Endothelial cell of umbilical vein (primary cell): ENCODE results near the gene PDGFB. TPM values are rescaled to one million over a fixed set of nuclear protein-coding genes. Genes with fewer than 3 reads are reported as not detected.

ENCODE experiments used
- BruUV-seq: library from RNA; stranded (reverse); fragments of 400-500 nt; replicated peaks from 2 replicates; lab custom pipeline; 2021; lab: Mats Ljungman, UMichigan
- CTCF ChIA-PET: fragments of 300-600, 350-600 bp; sonication (Branson Sonifier 250); formaldehyde crosslinking; loops from one replicate; lab custom pipeline; 2021; ENCODE audit warnings: antibody characterized with exemption, inconsistent platforms; lab: Charles Lee
- POLR2A ChIA-PET: fragments of 300-600, 350-600 bp; sonication (Branson Sonifier 250); formaldehyde crosslinking; loops from one replicate; lab custom pipeline; 2021; ENCODE audit warnings: antibody characterized with exemption, inconsistent platforms; lab: Charles Lee
- DNase-seq: peaks from one replicate; pipeline ENCODE4 v3.0.0-alpha.2; 2011; ENCODE audit warnings: low read depth, low spot score
- FAIRE-seq: peaks from 2 replicates; lab custom pipeline; 2011; peaks lifted over from hg19 to GRCh38; lab: Jason Lieb, UNC
- H2AFZ ChIP-seq: 2 replicates; pipeline ENCODE4 v1.6.0; 2012; ENCODE audit warnings: low read depth, low read length, control low read depth, inconsistent platforms
- H3K27ac ChIP-seq: 2 replicates; pipeline ENCODE4 v1.5.1; 2011; ENCODE audit warnings: low read depth, mild to moderate bottlenecking, control low read depth, low read length, moderate library complexity; ENCODE audit not compliant: insufficient read depth
- H3K27me3 ChIP-seq, 2 experiments: 2 replicates each; pipeline versions ENCODE4 v1.6.0 to v1.6.1; 2011; ENCODE audit warnings: low read length in 2 of 2, mixed read lengths in 1 of 2; ENCODE audit not compliant: control insufficient read depth in 2 of 2, insufficient read depth in 2 of 2
- H3K36me3 ChIP-seq, 2 experiments: 2 replicates in 1 of 2; 3 replicates in 1 of 2; pipeline ENCODE4 v1.5.1; 2011; ENCODE audit warnings: low read length in 2 of 2, mild to moderate bottlenecking in 1 of 2, moderate library complexity in 1 of 2; ENCODE audit not compliant: control insufficient read depth in 2 of 2, insufficient read depth in 2 of 2; ENCODE audit errors: extremely low read depth in 1 of 2
- H3K4me1 ChIP-seq: 3 replicates; pipeline ENCODE4 v1.5.1; 2011; ENCODE audit warnings: mild to moderate bottlenecking, low read length; ENCODE audit not compliant: control insufficient read depth, insufficient read depth; ENCODE audit errors: extremely low read depth
- H3K4me2 ChIP-seq: 2 replicates; pipeline ENCODE4 v1.6.1; 2011; ENCODE audit warnings: low read length, control low read depth, mixed read lengths; ENCODE audit not compliant: insufficient read depth
- H3K4me3 ChIP-seq, 3 experiments: fragments of 200-600 bp in 1 of 3; sonication (generic), shearing (Covaris generic) in 1 of 3; replicated peaks in 1 of 3; 2 replicates each; pipeline ENCODE4 v1.5.1; 2011 to 2016; ENCODE audit warnings: control low read depth in 3 of 3, low read length in 3 of 3, mild to moderate bottlenecking in 2 of 3, inconsistent platforms in 1 of 3, low read depth in 1 of 3, moderate library complexity in 1 of 3; ENCODE audit not compliant: insufficient read depth in 1 of 3
- H3K79me2 ChIP-seq: 2 replicates; pipeline ENCODE4 v1.6.0; 2012; ENCODE audit warnings: low read length, inconsistent platforms; ENCODE audit not compliant: control insufficient read depth, insufficient read depth
- H3K9ac ChIP-seq: replicated peaks from 2 replicates; pipeline ENCODE3; 2011; ENCODE audit warnings: low read length, control low read depth; ENCODE audit not compliant: insufficient read depth; ENCODE audit errors: extremely low read depth
- H3K9me1 ChIP-seq: replicated peaks from 3 replicates; pipeline ENCODE4 v1.6.0; 2011; ENCODE audit warnings: mild to moderate bottlenecking, low read length; ENCODE audit not compliant: control insufficient read depth, insufficient read depth; ENCODE audit errors: extremely low read depth
- H3K9me3 ChIP-seq: replicated peaks from 2 replicates; pipeline ENCODE4 v1.5.1; 2012; ENCODE audit warnings: low read length, inconsistent platforms; ENCODE audit not compliant: control insufficient read depth, insufficient read depth
- H4K20me1 ChIP-seq: replicated peaks from 2 replicates; pipeline ENCODE3; 2011; ENCODE audit warnings: mild to moderate bottlenecking, low read length; ENCODE audit not compliant: control insufficient read depth, insufficient read depth; ENCODE audit errors: extremely low read depth
- POLR2A ChIP-seq: IDR thresholded peaks from 2 replicates; pipeline ENCODE4 v1.6.1; 2012; ENCODE audit warnings: low read depth, mild to moderate bottlenecking, control low read depth, low read length
- POLR2AphosphoS5 ChIP-seq: IDR thresholded peaks from 2 replicates; pipeline ENCODE4 v1.6.1; 2012; ENCODE audit warnings: low read depth, mild to moderate bottlenecking, control low read depth, low read length, moderate library complexity; ENCODE audit not compliant: insufficient read depth
- dilution Hi-C: fragments of 300-500 bp; cut with MboI; formaldehyde crosslinking; loops from one replicate; pipeline ENCODE4 v1.15.0; 2019; ENCODE audit warnings: low sequenced_read_pairs; ENCODE audit not compliant: extremely low pct_ligation_motif_present
- intact Hi-C: fragments of 100-400 bp; cut with micrococcal nuclease; formaldehyde crosslinking; loops from one replicate; pipeline ENCODE4 v1.10.0; 2022
- polyA plus RNA-seq, 4 experiments: library from polyadenylated mRNA; depleted of rRNA in 3 of 4; stranded (reverse) in 3 of 4; unstranded in 1 of 4; fragments of >200 nt; gene quantifications; 2 replicates each; pipeline versions ENCODE4 v1.2.1 to v1.2.3, GENCODE V29; 2011 to 2012; ENCODE audit warnings: missing spikeins in 1 of 4
- total RNA-seq: library from RNA; stranded (reverse); gene quantifications from 2 replicates; pipeline ENCODE4 v1.2.3, GENCODE V29; 2021
- TF ChIP-seq, protein P1 (sequence below), 2 donors: IDR thresholded peaks; 1 replicate in 1 of 2; 2 replicates in 1 of 2; pipeline ENCODE4 v1.5.1; 2011; ENCODE audit warnings: low read length in 2 of 2, mild to moderate bottlenecking in 2 of 2, moderate library complexity in 2 of 2, control low read depth in 1 of 2, inconsistent platforms in 1 of 2, low read depth in 1 of 2; ENCODE audit not compliant: insufficient read depth in 1 of 2; ENCODE audit errors: extremely low read depth in 1 of 2

The PDGFB gene
- total and polyA plus RNA-seq, 2 donors (not counting 3 experiments of a cell fraction or from before 2014, with no cell fraction given) = 135 to 240 TPM

DNA sequence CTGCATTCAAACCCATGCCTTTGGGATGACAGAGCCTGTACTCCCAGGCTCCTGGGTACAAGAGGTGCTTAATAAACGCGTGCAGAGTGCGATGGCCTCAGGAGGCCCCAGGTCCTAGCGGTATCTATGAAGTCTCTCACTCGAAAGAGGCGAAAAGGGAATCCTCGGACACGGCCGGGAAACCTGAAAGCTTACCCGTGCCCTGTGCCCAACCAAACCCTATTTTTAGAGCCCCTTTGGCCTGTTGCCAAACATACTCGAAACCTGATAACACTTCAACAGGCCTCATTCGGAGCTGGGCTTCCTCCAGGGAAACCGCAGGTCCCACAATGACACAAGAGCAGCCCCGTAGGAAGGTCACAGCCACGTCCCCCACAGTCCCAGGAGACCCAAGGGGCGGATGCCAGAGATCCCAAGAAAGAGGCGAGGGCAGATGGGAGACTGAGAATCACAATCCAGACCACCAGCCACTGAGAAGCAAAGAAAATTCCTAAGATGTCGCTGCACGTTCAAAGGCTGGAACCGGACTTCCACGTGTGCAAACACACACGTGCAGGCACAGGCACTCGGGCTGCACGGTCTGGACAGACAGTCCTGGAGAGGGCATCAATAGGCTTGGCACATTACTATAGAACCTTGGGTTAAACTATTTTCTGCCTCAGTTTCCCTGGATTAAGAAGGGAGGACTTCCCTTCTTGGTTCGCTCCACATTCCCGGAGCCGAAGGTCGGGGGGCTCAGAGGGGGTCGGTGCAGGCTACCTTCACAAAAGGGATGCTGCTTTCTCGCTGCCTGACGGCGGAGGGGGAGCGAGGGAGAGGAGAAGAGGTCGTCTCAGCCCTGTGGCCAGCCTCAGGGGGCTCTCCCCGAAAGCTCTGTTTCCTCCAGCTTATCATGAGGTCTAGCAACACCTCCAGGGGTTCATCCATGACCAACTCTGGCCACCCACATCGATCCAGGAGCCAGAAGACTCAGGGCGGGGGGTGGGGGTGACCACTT lies 8.2 kb downstream of the PDGFB start:
- POLR2A ChIA-PET = interaction anchor here (0.6 to 1.2 kb wide), 2 partner anchors 8 to 82 kb away, joined by 3 to 4 read pairs; partner anchors contain the start of gene PDGFB
- no TSS peak for BruUV-seq
- Histone ChIP-seq H3K27ac (peak overlapping the region; percentile 88), H4K20me1 (peaks cover 4% of the 10 kb centered on the region), H3K4me2 (peak overlapping the region; percentile 5), H3K9me3 (no peaks in the 10 kb centered on the region), H3K36me3 (peaks cover 24 to 43% of the 10 kb centered on the region in 2 experiments), H3K4me3 (no peak overlapping the region), H3K9ac (no peak overlapping the region), H2AFZ (no peak overlapping the region), H3K27me3 (no peaks in the 10 kb centered on the region), H3K79me2 (peaks cover 93% of the 10 kb centered on the region), H3K9me1 (no peaks in the 10 kb centered on the region), H3K4me1 (peaks cover 91% of the 10 kb centered on the region)
- CTCF ChIA-PET = interaction anchor here (1.0 to 3.2 kb wide), 5 partner anchors 66 to 80 kb away, joined by 3 to 22 read pairs (median 6); no protein-coding TSS in a partner anchor
- no peak for DNase-seq
- intact Hi-C loops (loop anchor here (10.0 kb wide), 1 partner anchor 362 kb away; the partner anchor contains the start of gene CBX6), dilution Hi-C loops (no loop called here)
- TF ChIP-seq, protein P1, sequence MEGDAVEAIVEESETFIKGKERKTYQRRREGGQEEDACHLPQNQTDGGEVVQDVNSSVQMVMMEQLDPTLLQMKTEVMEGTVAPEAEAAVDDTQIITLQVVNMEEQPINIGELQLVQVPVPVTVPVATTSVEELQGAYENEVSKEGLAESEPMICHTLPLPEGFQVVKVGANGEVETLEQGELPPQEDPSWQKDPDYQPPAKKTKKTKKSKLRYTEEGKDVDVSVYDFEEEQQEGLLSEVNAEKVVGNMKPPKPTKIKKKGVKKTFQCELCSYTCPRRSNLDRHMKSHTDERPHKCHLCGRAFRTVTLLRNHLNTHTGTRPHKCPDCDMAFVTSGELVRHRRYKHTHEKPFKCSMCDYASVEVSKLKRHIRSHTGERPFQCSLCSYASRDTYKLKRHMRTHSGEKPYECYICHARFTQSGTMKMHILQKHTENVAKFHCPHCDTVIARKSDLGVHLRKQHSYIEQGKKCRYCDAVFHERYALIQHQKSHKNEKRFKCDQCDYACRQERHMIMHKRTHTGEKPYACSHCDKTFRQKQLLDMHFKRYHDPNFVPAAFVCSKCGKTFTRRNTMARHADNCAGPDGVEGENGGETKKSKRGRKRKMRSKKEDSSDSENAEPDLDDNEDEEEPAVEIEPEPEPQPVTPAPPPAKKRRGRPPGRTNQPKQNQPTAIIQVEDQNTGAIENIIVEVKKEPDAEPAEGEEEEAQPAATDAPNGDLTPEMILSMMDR (IDR thresholded peaks at IDR 0.05; ENCODE audit: extremely low read depth in 1 of 2, insufficient read depth in 1 of 2, low read depth in 1 of 2, low read length in 2 of 2) = no peak
- TF ChIP-seq POLR2A = peak; percentile 19
- peak; percentile 38 for TF ChIP-seq POLR2AphosphoS5
- no peak for FAIRE-seq
